HG03159 (cell line): Measurements from ENCODE around the gene OR1A2.
"Not testable (repeated sequence)": the region's sequence is repeated elsewhere in the genome, so short reads cannot be mapped to it uniquely, and the experiment has no call there.

Experiments
- ATAC-seq: cut with Tn5 transposase; IDR thresholded peaks from one replicate; pipeline ENCODE4 v1.9.1; 2021; ENCODE audit warnings: mild to moderate bottlenecking, moderate library complexity; ENCODE audit not compliant: unreplicated experiment

OR1A2 gene, protein sequence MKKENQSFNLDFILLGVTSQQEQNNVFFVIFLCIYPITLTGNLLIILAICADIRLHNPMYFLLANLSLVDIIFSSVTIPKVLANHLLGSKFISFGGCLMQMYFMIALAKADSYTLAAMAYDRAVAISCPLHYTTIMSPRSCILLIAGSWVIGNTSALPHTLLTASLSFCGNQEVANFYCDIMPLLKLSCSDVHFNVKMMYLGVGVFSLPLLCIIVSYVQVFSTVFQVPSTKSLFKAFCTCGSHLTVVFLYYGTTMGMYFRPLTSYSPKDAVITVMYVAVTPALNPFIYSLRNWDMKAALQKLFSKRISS

DNA sequence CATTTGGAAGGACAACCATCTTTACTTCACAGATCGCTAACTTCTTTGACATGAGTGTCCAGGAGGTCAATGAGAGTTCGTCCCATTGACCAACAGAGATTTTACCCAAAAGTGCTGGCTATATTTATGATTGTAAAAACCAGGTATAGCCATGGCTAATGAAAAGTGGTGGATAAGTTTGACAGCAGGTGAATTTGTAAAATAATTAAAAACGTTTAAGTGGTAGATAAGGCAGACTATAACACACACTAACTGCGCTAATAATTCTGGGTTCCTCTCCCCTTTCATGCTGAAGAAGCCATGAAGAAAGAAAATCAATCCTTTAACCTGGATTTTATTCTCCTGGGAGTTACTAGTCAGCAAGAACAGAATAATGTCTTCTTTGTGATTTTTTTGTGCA lies at the start of gene OR1A2:
TSS of gene OR1A2 (plus strand) at position 301 of the 400 bp plus-strand sequence. CDS start at position 301, 0 bp downstream.
- ATAC-seq: no peak

DNA sequence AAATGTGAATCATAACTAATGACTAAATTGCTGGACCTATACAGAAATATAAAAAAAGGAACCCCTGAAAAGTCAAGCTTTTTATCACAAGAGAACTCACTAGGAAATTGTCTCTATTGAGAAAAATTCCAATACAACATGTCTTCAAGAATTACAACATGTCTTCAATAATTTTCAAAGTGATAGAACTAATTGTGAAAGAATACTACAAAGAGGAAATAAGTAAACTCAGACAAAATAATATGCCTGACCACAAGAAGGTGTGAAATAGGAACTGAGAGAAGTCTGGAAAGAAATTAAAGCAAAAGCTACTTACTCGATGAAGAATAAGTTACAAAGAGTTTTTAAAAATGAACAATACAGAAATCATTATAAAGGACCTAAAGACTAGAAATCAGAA lies 40.1 kb upstream of the OR1A2 start:
- ATAC-seq: no peak

DNA sequence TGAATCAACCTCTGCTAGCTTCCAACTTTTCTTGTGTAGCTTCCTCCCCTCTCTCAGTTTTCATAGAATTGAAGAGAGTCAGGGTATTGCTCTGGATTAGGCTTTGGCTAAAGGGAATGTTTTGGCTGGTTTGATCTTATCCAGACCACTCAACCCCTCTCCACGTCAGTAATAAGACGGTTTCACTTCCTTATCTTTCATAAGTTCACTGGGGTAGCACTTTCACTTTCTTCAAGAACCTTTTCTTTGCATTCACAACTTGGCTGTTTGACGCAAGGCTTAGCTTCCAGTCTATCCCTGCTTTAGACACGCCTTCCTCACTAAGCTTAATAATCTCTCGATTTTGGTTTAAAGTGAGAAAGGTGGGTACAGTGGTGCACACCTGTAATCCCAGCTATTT lies 29.7 kb upstream of the OR1A2 start:
- no peak for ATAC-seq

DNA sequence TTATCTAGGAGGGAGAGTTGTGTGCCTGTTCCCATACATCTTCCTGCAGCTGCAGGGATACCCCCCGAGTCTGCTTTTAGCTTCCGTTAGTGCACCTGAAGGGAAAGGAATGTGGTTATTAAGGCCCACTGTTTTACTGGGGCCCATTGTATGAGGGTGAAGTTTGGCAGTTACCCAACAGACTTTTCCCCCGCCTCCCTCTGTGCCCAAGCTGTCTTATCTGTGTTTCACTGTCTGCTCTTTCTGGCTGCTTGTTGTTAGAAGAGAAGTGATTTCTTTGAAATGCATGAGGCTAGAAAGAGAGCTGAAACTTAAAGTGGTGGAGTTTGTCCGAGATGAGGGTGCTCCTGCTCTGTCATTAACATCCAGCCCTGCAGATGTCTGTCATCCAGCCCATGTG lies 7.4 kb upstream of the OR1A2 start:
- no peak for ATAC-seq

DNA sequence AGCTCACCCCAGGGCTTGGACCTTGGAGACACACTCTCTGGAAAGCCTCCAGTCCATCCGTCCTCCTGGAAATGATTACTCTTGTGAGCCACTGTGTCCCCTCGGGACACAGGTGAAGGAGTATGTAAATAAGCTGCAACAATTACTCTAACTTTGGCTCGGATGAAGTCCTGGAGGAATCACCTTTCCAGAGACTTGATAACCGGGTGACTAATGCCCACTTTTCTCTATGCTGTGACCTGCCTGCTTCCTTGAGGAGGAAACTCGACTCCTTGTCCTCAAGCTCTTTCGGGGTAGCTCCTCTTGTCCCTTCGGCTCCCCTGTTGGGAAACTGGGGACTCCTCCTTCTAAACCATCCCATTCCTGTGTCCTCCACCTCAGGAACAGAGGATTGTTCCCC lies 10.0 kb downstream of the OR1A2 start, which contains the start of gene OR1A1:
TSS of gene OR1A1 (plus strand) at position 301 of the 400 bp plus-strand sequence. CDS start 7,954 bp downstream, outside the sequence.
- no peak for ATAC-seq

DNA sequence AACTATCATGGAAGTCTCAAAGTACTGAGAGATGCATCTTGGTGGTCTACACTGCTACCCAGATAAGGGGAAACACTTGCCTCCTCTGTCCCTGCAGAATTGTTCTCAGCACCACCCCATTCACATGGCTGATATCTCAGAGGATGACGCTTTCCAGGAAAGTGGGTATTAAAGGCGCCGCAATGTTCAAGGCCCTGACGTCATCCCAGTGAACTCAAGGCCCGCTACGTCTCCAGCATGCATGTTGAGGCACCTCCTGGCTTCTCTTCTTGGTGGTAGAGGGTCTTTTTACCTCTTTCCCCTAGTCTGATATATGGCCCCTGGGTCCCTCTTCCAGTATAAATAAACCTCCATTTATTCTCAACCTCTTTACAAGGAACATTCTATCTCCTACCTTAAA lies 11.2 kb downstream of the OR1A2 start:
- ATAC-seq: no peak

DNA sequence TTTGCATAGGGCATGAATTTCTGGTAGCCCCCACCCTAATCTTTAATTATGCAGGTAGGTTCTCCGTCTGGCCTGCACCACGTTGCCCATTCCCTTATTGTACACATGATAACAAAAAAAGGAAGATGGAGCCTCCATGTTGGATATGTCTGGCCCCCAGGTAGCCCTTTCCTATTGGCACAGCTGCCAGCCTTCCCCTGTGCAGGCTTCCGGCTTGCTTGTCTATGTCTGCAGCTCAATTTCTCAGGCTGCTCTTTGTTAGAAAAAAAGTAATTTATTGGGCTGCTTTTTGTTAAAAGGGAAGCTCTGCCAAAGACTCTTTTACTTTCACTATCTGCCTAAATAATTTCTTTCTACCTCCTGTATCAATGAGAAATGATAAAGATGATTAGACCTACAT lies 15.7 kb downstream of the OR1A2 start:
- ATAC-seq: no peak

DNA sequence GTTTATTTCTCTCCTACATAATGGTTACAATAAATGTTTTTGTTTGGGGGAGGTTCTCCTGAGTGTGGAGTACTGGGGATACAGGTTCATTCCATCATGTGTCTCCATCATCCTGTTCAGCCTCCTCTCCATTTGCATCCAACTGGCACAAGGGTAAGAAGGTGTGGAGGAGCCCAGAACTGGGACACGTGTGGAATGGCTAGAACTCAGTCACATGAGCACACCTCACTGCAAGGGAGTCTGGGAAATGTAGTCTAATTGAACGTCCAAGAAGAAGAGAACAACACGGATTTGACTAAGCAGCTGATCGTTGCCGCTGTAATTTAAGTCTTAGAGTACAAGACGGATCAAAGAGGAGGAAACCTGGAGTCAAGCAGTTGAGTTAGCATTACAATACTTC lies 16.3 kb downstream of the OR1A2 start:
- no peak for ATAC-seq

DNA sequence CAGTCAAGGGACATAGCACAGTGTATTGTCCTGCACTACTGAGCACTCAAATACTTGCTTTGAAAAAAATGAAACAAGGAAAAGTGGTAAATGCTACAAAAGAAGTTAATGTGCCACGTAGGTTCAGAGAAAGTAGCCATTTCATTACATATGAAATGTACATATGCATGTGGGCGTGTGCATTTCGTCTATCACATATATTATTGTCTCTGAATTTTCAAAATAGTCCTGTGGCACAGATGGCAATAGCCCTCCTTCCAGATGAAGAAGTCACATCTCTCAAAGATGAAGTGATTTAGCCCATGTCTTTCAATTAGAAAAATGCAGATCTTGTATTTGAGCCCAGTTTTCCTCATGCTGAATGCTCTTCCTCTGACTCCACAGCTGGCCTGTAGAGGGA lies 22.7 kb downstream of the OR1A2 start:
- not testable (repeated sequence) for ATAC-seq

DNA sequence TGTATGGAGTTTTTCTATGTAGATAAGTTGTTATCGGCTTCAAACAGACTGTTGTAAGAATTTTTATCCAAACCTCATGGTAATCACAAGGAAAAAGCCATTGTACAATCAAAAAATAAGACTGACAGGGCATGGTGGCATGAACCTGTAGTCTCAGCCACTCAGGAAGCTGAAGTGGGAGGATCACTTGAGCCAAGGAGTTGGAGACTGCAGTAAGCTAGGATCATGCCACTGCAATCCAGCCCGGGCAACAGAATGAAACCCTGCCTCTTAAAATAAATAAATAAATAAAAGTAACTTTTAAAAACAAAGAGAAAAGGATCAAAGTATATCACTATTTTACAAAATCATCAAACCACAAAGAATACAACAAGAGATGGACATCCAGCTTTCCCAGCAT lies 24.5 kb downstream of the OR1A2 start:
- ATAC-seq: no peak

DNA sequence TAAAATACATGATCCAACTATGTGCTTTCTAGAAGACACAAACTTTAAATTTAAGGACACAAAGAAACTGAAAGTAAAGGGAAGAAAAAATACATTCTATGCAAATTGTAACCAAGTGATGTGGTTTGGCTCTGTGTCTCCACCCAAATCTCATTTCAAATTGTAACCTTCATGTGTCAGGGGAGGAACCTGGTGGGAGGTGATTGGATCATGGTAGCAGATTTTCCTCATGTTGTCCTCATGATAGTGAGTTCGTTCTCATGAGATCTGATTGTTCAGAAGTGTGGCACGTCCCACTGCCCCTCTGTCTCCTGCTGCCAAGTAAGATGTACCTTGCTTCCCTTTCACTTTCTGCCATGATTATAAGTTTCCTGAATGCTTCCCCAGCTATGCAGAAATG lies 25.2 kb downstream of the OR1A2 start:
- no peak for ATAC-seq

DNA sequence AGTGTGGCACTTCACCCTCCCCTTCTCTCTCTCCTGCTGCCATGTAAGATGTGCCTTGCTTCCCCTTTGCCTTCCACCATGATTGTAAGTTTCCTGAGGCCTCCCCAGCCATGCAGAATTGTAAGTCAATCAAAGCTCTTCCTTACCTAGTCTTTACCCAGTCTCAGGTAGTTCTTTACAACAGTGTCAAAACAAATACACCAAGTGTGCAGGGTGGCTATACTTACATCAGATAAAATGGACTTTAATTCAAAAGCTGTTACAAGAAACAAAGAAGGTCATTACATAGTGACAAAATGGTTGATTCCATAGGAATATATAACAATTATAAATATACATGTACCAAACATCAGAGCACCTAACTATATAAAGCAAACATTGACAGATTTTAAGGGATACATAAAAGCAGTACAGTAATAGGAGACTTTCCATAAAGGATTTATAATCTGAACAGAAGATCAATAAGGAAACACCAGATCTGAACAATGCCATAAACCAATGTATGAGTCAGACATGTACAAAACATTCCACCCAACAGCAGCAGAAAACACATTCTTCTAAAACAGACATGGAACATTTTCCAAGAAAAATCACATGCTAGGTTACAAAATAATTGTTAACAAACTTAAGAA lies 27.5 kb downstream of the OR1A2 start:
- not testable (repeated sequence) for ATAC-seq

DNA sequence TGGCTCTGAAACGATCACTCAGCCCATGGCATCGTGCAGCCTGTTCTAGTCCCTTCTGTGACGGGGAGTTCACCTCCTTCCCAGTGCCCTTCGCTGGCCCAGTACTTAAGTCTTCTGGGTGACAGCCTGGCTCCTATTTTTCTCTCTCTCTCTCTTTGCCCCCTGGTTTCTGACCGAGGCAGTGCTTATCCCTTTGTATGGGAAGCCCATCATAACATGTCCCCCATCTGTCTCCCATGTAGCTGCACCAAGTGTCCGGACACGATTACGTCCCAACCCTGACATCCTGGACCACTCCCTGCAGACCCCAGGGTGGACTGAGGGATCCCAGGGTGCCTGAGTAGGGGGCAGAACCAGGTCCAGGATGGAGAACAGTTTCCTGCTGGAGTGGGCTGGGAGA lies 35.0 kb downstream of the OR1A2 start:
- ATAC-seq: not testable (repeated sequence)

DNA sequence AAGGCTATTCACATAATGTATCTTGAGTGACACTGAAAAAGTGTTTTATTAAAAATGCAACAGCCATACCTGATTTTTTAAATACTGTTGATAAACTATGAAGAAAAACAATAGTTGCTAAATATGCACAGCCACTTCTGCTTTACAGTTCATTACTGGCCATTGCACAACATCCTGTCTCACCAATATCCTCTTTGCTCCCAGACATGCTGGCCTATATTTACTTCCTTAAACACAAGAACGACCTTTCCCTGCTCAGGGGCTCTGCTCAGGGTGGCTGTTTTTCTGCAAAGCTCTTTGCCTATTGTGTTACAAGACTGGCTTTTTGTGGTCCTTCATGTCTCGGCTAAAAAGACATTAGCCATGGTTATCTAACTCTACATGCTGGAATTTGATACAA lies 41.4 kb downstream of the OR1A2 start:
- not testable (repeated sequence) for ATAC-seq

DNA sequence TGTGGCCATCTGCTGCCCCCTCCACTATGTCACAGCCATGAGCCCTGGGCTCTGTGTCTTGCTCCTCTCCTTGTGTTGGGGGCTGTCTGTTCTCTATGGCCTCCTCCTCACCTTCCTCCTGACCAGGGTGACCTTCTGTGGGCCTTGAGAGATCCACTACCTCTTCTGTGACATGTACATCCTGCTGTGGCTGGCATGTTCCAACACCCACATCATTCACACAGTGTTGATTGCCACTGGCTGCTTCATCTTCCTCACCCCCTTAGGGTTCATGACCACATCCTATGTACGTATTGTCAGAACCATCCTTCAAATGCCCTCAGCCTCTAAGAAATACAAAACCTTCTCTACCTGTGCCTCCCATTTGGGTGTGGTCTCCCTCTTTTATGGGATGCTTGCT lies 43.7 kb downstream of the OR1A2 start:
- not testable (repeated sequence) for ATAC-seq

DNA sequence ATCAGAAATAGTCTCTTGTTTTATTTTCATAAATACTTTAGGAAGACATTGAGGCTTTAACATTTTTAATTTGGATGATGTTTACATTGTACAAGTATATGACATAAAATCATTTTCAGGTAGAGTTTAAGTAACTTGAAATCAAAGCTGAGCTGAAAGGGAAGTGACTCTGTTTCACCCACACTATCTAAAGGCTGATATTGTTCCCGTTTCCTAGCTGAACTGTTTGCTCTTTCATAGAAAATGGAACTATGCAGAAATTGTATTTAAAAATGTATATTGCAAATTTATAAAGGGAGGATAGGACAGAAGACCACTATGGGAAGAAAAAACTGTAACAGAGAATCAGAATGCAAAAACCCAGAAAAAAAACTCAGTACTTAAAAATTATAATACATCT lies 47.5 kb downstream of the OR1A2 start:
- ATAC-seq: not testable (repeated sequence)
